Measurements from ENCODE around the gene REN. TPM values are rescaled to one million over a fixed set of nuclear protein-coding genes. Genes with fewer than 3 reads are reported as not detected.

Gene REN
- total and polyA plus RNA-seq, 2 of the 8 experiments (the other 6 are each of a cell fraction or from before 2014, with no cell fraction given) = 0.05 TPM; not detected in 1

DNA sequence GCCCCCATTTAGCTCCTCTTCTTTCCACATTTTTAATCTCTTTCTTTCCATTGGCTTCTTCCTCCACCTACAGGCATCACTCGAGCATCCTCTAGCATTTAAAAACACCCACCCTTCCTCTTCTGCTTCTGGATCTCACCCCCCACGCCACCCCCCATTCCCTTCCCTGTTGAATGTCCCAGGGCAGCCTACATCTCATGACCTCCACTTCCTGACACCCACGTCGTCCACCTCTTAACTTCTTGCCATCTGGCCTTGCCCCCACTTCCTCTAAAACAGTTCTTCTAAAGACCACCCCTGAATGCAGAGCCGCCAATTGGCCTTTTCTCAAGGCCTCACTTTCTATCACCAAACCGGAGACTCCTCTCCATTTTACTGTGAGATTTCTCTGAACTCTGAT, 8.2 kb downstream of the REN start:
- H2BK15ac ChIP-seq (ENCODE audit: low read length) = no peak overlapping the region
- H3K56ac ChIP-seq (replicated peaks; ENCODE audit: insufficient read length, low read depth, low read length) = no peak overlapping the region
- no peak overlapping the region for H2BK120ac ChIP-seq (replicated peaks; ENCODE audit: low read depth, low read length)
- no peak overlapping the region for H4K91ac ChIP-seq (replicated peaks; ENCODE audit: insufficient read length, low read length)
- no peak overlapping the region for H2AK5ac ChIP-seq (ENCODE audit: low read depth, low read length)
- no peak overlapping the region for H4K5ac ChIP-seq (ENCODE audit: insufficient read length, low read depth, low read length)
- H3K36me3 ChIP-seq (ENCODE audit: control insufficient read depth in 2 of 4, insufficient read depth in 4 of 4, low read length in 3 of 4) = no peaks in the 10 kb centered on the region
- no peak overlapping the region for H3K18ac ChIP-seq (ENCODE audit: extremely low read depth, low read length)
- H3K27ac ChIP-seq (ENCODE audit: low read depth, low read length) = no peak overlapping the region
- H3K79me1 ChIP-seq (ENCODE audit: low read depth, low read length) = no peaks in the 10 kb centered on the region
- no peaks in the 10 kb centered on the region for H3K9me3 ChIP-seq (ENCODE audit: insufficient read depth in 2 of 2, low read depth in 1 of 2, low read length in 1 of 2)
- DNase-seq (ENCODE audit: low read depth in 1 of 2, low spot score in 2 of 2) (no peak), FAIRE-seq (no peak)
- no peak overlapping the region for H3K4me3 ChIP-seq (ENCODE audit: extremely low read depth in 1 of 4, insufficient read depth in 2 of 4, low read depth in 3 of 4, low read length in 4 of 4)
- H3K14ac ChIP-seq (ENCODE audit: insufficient read length) = no peak overlapping the region
- ChIA-PET CTCF (ENCODE audit: partially characterized antibody) (interaction anchor here (0.6 to 18.7 kb wide), 9 partner anchors 18 to 299 kb away, joined by 3 to 360 read pairs (median 5); partner anchors contain the start of gene KISS1), POLR2A (ENCODE audit: partially characterized antibody) (interaction anchor here (1.2 kb wide), 1 partner anchor 287 kb away, joined by 3 read pairs; no protein-coding TSS in a partner anchor)
- H4K8ac ChIP-seq (ENCODE audit: extremely low read depth, insufficient read depth, low read length) = no peak overlapping the region
- H2BK20ac ChIP-seq (ENCODE audit: low read length) = no peak overlapping the region
- no peak for TF ChIP-seq RNF2 (IDR thresholded peaks at IDR 0.05; ENCODE audit: borderline replicate concordance, low read depth, low read length, missing control alignments, poor library complexity, severe bottlenecking)
- no peak for TF ChIP-seq TCF12 (IDR thresholded peaks at IDR 0.05; ENCODE audit: low read depth, low read length)
- TF ChIP-seq CTBP2 (IDR thresholded peaks at IDR 0.05; ENCODE audit: borderline replicate concordance, insufficient read depth, insufficient read length, low read length) = no peak
- no peak for TF ChIP-seq GTF2F1 (IDR thresholded peaks at IDR 0.05; ENCODE audit: borderline replicate concordance, low read depth, low read length)
- TF ChIP-seq JUN (IDR thresholded peaks at IDR 0.05; ENCODE audit: low read depth, low read length) = no peak
- TF ChIP-seq KDM4A (IDR thresholded peaks at IDR 0.05; ENCODE audit: low read depth, low read length, severe bottlenecking) = no peak
- H3K4me2 ChIP-seq (ENCODE audit: insufficient read depth in 1 of 2, low read depth in 2 of 2, low read length in 2 of 2) = no peak overlapping the region
- no peaks in the 10 kb centered on the region; the same call in 1 of the 2 replicates for H3K23me2 ChIP-seq (ENCODE audit: low read depth, low read length)
- H3K9ac ChIP-seq (replicated peaks in 1 of 4; ENCODE audit: extremely low read depth in 1 of 4, low read depth in 3 of 4, low read length in 3 of 4) = no peak overlapping the region
- H4K20me1 ChIP-seq (replicated peaks in 1 of 2; ENCODE audit: control insufficient read depth in 1 of 2, insufficient read depth in 2 of 2, low read length in 2 of 2) = no peaks in the 10 kb centered on the region
- H2AFZ ChIP-seq (ENCODE audit: low read length) = no peak overlapping the region
- no peaks in the 10 kb centered on the region; a peak in 1 of 7 replicates for H3K4me1 ChIP-seq (replicated peaks in 1 of 4; ENCODE audit: control insufficient read depth in 3 of 4, insufficient read depth in 4 of 4, low read length in 3 of 4)
- no peak overlapping the region for H3K23ac ChIP-seq (ENCODE audit: insufficient read length)
- H3K79me2 ChIP-seq (ENCODE audit: control insufficient read depth in 1 of 2, insufficient read depth in 2 of 2, low read length in 2 of 2) = no peaks in the 10 kb centered on the region
- WGBS, 2 experiments (ENCODE audit: extremely low coverage in 1 of 2, insufficient coverage in 1 of 2, insufficient read length in 1 of 2, insufficient replicate concordance in 2 of 2, low coverage in 1 of 2, low lambda C conversion rate in 2 of 2, missing lambda C conversion rate in 1 of 2) = 92% methylated on average over 6 of the region's 6 CpGs; no CpG with 5 or more reads in 1 of the 2 experiments
- no peak overlapping the region for H2BK12ac ChIP-seq (ENCODE audit: low read depth, low read length)
- no peak overlapping the region for H2BK5ac ChIP-seq (ENCODE audit: low read depth, low read length)
- peaks cover 0 to 6% (median 1%) of the 10 kb centered on the region in 4 experiments; a peak in 4 of 7 replicates for H3K27me3 ChIP-seq (replicated peaks in 1 of 4; ENCODE audit: control insufficient read depth in 3 of 4, extremely low read depth in 1 of 4, insufficient read depth in 3 of 4, low read length in 3 of 4)
- H3K4ac ChIP-seq (replicated peaks; ENCODE audit: insufficient read length, low read depth, low read length) = no peak overlapping the region
